ENCODE measurements around the gene LYPD6B.

LYPD6B gene

DNA sequence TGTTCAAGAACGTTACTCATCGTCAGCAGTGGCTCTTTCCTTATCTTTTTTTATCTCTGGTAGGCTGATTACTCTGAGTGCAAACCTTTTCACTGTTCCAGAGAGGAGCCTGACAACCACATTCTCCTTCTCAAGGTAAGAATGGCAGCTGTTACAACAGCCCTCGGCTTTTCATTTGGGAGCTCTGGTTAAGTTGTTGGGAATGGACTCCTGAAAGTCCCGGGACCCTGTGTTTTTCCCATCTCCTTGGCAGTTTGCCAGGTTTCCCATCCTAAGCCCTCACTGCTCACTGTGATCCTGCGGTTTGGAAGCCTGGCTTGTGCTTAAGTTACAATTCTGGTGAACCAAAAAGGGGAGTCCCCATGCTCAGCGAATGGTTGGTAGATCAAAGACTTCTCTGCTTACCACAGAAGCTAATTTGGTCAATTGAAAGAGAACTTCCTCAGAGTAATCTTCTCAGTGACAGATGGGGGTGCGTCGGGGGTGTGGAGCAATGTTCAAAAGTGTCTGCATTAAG lies 122.3 kb downstream of the LYPD6B start:
- Mint-ChIP-seq H3K27ac (no peak overlapping the region), H3K4me1 (ENCODE audit: low read depth in 2 of 2) (peaks cover 0 to 6% of the 10 kb centered on the region in 2 donors), H3K4me3 (no peak overlapping the region), H3K9me3 (no peaks in the 10 kb centered on the region), H3K27me3 (peaks cover 0 to 22% of the 10 kb centered on the region in 2 donors), H3K36me3 (ENCODE audit: insufficient read depth) (no peaks in the 10 kb centered on the region)
- DNase-seq (no peak), ATAC-seq (replicated peaks) (peak; percentile 72)

DNA sequence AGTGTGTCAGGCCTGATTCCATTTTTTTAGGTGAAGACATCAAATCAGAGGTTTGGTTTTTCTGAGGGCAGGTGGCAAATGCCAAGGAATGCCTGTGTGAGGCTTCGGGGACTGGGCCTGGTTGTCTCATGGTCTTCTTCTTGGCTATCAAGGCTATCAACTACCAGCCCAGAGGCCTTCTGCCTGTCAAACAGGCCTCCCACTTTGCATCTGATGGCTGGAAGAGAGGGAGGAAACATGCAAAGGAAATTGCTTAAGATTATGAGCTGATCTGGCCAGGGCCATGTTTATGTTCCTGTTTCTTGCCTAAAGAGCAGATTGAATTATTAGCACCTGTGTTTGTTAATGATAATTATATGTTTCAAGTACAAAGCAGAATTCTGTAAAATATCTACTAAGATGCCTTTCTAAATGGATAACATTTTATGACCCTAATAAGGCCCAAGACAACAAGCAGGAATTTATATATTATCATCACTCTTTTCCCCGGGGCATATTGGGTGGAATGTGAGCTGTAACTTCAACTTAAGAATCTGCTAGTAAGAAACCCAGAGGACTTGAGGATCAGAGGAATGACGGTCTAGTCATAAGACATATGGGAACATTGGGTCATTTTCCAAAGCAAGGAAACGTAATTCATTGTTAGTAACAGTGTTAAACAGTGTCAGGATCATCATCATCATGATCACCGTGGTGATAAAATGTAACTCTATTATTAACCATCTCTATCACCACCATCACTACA lies 123.2 kb downstream of the LYPD6B start:
- Mint-ChIP-seq H3K4me3 (no peak overlapping the region), H3K36me3 (ENCODE audit: insufficient read depth) (no peaks in the 10 kb centered on the region), H3K4me1 (ENCODE audit: low read depth in 2 of 2) (peaks cover 0 to 6% of the 10 kb centered on the region in 2 donors), H3K9me3 (no peaks in the 10 kb centered on the region), H3K27ac (no peak overlapping the region), H3K27me3 (peaks cover 0 to 17% of the 10 kb centered on the region in 2 donors)
- ATAC-seq (replicated peaks) (no peak), DNase-seq (no peak)

DNA sequence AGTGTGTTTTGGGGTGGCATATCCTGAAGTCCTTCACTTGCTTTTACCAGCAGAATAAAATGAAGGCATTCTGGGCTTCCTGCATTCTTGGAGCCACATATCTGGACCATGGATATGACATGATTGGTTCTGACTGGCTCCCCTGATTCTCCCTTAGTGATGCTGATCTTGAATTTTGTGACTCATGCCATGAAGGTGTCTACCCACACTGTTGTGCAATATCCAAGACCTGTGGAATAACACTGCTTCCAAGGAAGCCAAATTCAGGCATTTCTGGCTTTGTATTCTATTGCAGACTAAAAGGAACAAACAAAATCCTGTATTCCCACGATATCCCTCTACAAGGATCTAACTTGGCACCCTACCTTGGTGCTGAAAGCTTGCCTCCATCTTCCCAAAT lies 125.8 kb downstream of the LYPD6B start:
- peaks cover 0 to 7% of the 10 kb centered on the region in 2 donors for H3K4me1 Mint-ChIP-seq (ENCODE audit: low read depth in 2 of 2)
- no peaks in the 10 kb centered on the region for H3K9me3 Mint-ChIP-seq
- H3K27me3 Mint-ChIP-seq = peaks cover 0 to 13% of the 10 kb centered on the region in 2 donors
- no peak overlapping the region for H3K4me3 Mint-ChIP-seq
- H3K36me3 Mint-ChIP-seq (ENCODE audit: insufficient read depth) = no peaks in the 10 kb centered on the region
- ATAC-seq (replicated peaks) (no peak), DNase-seq (no peak)
- no peak overlapping the region for H3K27ac Mint-ChIP-seq

DNA sequence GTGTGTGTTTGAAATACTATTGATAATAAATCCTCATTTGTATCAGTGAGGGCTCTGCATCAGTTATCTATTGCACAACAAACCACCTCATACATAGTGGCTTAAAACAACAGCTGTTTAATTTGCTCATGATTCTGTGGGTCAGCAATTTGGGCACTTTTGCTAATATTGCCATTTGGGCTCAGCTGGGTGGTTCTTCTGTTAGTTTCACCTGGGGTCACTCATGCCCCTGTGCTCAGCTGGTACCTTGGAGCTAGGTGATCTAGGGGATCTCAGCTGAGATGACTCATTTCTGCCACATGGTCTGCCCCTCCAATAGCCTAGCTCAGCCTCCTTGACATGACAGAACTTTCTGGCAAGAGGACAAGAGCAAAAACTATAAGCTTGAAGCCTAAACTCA lies 126.3 kb downstream of the LYPD6B start:
- H3K4me1 Mint-ChIP-seq (ENCODE audit: low read depth in 2 of 2) = peaks cover 0 to 7% of the 10 kb centered on the region in 2 donors
- H3K36me3 Mint-ChIP-seq (ENCODE audit: insufficient read depth) = no peaks in the 10 kb centered on the region
- DNase-seq (no peak), ATAC-seq (replicated peaks) (no peak)
- no peak overlapping the region for H3K4me3 Mint-ChIP-seq
- no peak overlapping the region for H3K27ac Mint-ChIP-seq
- H3K9me3 Mint-ChIP-seq = no peaks in the 10 kb centered on the region
- peaks cover 0 to 13% of the 10 kb centered on the region in 2 donors for H3K27me3 Mint-ChIP-seq

DNA sequence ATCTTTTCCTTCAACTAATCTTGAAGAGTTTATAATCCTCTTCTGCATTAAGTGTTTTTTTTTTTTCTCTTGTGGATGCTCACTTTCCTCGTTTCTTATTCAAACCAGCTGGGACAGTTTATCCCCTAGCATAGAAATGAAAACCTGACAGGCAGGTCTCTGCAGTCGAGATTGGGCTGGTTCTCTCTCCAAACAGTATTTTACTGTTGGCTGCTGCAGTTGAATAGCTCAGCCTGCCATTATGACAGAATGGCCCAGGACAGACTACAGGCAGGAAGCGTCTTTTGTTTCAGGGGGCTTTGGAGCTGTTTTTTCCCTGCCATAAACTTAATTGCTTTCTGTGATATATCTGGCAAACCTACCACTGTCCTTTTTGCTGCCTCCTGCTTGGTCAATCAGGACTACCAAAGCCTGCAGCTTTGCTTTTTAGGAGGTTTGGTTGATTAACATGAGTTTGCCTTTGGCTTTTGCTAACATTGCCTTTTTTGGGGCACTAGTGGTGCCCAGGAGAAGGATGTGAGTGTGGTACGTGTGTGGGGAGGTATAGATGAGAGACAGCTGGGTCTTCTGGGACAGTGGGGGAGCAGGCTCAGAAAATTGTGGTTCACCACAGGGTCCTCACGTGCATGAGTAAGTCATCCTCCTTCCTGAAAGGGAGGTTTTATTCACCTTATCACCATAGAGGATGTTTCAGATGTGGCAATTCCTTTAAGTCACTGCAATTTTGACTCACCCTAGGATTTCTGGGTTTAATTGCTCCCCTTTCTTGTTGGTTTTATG lies 128.7 kb downstream of the LYPD6B start:
- ATAC-seq (replicated peaks) = peak; percentile 70
- H3K4me3 Mint-ChIP-seq = no peak overlapping the region
- H3K27me3 Mint-ChIP-seq = peaks cover 0 to 7% of the 10 kb centered on the region in 2 donors

DNA sequence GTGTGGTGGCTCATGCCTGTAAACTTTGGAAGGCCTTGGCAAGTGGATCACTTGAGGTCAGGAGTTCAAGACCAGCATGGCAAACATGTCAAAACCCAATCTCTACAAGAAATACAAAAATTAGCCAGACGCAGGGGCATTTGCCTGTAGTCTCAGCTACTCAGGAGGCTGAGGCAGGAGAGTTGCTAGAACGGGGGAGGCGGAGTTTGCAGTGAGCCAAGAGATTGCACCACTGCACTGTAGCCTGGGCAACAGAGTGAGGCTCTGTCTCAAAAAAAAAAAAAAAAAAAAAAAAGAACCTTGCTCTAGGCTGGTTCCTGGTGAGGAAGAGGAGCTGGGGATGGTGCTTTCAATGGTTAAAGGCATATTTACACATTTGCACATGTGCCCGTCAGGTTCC lies 129.4 kb downstream of the LYPD6B start:
- Mint-ChIP-seq H3K36me3 (ENCODE audit: insufficient read depth) (no peaks in the 10 kb centered on the region), H3K27me3 (peaks cover 0 to 7% of the 10 kb centered on the region in 2 donors), H3K4me3 (no peak overlapping the region), H3K4me1 (ENCODE audit: low read depth in 2 of 2) (peaks cover 0 to 1% of the 10 kb centered on the region in 2 donors), H3K9me3 (peaks cover 0 to 3% of the 10 kb centered on the region in 2 donors), H3K27ac (no peak overlapping the region)
- no peak for DNase-seq
- no peak for ATAC-seq (replicated peaks)

More for the DNA sequence above, 128.7 kb downstream of the LYPD6B start:
- Mint-ChIP-seq H3K36me3 (ENCODE audit: insufficient read depth) (no peaks in the 10 kb centered on the region), H3K9me3 (peaks cover 0 to 3% of the 10 kb centered on the region in 2 donors), H3K27ac (no peak overlapping the region), H3K4me1 (ENCODE audit: low read depth in 2 of 2) (peaks cover 0 to 1% of the 10 kb centered on the region in 2 donors)
- no peak for DNase-seq

DNA sequence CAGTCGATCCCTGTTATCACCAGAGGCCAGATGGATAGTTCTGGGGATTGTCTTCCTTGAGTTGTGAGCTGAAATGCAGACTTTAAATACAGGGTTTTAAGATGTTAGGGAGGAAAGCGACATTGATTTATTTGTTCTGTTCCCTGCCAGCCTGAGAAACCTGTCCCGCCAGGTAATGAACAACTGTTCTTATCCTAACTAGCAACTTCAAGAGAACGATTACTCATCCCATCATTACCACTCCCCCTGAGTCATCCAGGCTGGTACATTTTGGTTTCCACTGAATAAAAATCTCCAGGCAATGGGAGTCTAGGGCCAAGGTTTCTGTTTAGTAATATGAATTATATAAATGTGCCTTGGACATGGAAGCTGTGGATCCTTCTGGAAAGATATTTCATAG lies 131.2 kb downstream of the LYPD6B start:
- H3K9me3 Mint-ChIP-seq = peaks cover 0 to 3% of the 10 kb centered on the region in 2 donors
- ATAC-seq (replicated peaks) (no peak), DNase-seq (no peak)
- peaks cover 0 to 3% of the 10 kb centered on the region in 2 donors for H3K27me3 Mint-ChIP-seq
- no peak overlapping the region for H3K4me3 Mint-ChIP-seq
- H3K27ac Mint-ChIP-seq = no peak overlapping the region
- H3K36me3 Mint-ChIP-seq (ENCODE audit: insufficient read depth) = no peaks in the 10 kb centered on the region
- H3K4me1 Mint-ChIP-seq (ENCODE audit: low read depth in 2 of 2) = peaks cover 0 to 1% of the 10 kb centered on the region in 2 donors

DNA sequence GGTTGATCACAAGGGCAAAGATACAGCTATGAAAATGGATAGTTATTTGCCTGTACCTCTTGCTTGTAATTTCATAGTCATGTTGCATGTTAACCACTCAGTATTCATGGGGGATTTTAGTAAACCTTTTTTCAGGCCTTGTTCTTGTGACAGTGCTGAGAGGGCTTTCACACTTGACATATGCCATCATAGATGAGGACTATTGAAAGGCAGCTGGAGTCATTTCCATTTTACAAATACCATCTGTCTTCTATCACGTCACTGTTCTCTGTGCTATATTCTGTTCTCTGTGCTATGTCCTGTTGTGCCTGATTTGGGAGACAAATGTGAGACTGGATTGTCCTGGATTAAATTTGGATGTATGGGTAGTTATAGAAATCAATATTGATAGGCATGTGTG lies 131.7 kb downstream of the LYPD6B start:
- Mint-ChIP-seq H3K9me3 (peaks cover 0 to 3% of the 10 kb centered on the region in 2 donors), H3K27ac (no peak overlapping the region), H3K4me3 (no peak overlapping the region), H3K36me3 (ENCODE audit: insufficient read depth) (no peaks in the 10 kb centered on the region), H3K4me1 (ENCODE audit: low read depth in 2 of 2) (peaks cover 0 to 1% of the 10 kb centered on the region in 2 donors), H3K27me3 (no peaks in the 10 kb centered on the region)
- ATAC-seq (replicated peaks) (no peak), DNase-seq (no peak)

DNA sequence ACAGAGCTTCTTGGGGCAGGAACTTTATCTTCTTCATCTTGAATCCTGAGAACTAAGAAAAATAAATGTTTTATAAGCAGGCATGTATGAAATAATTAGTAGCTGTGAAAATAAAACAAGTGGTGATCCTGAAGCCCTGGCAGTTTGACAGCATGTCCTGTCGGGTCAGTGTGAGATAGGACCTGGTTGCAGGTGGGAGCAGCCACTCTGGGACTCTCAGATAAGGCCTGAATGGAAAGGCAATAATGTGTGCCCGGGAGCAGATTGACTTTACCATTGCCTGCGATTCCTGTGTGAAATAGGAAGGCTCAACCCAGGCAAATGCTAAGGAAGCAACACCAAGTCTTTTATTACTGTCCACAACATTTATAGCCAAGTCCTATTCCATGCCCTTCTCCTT lies 132.4 kb downstream of the LYPD6B start:
- H3K36me3 Mint-ChIP-seq (ENCODE audit: insufficient read depth) = no peaks in the 10 kb centered on the region
- H3K27ac Mint-ChIP-seq = no peak overlapping the region
- no peak overlapping the region for H3K4me3 Mint-ChIP-seq
- H3K27me3 Mint-ChIP-seq = no peaks in the 10 kb centered on the region
- DNase-seq (no peak), ATAC-seq (replicated peaks) (no peak)
- peaks cover 0 to 3% of the 10 kb centered on the region in 2 donors for H3K9me3 Mint-ChIP-seq
- H3K4me1 Mint-ChIP-seq (ENCODE audit: low read depth in 2 of 2) = peaks cover 0 to 1% of the 10 kb centered on the region in 2 donors

DNA sequence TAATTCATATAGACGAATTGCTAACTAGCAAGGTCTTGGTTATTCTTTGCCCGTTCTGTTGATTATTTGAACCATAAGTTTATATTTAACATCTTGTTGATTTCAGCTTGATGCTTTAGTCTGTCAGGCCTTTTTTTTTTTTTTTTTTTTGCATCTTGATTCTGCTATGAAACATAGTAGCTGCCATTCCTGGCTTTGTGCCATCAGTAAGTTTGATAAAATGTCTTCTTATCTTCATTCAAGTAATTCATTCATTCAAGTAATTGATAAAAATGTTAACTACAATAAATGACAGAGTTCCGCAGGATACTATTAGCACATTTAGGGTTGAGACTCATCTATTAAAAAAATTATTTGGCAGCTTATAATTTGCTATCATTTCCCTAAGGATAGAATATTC lies 134.7 kb downstream of the LYPD6B start:
- Mint-ChIP-seq H3K36me3 (ENCODE audit: insufficient read depth) (no peaks in the 10 kb centered on the region), H3K4me3 (no peak overlapping the region), H3K9me3 (peaks cover 0 to 3% of the 10 kb centered on the region in 2 donors), H3K27me3 (peaks cover 1 to 13% of the 10 kb centered on the region in 2 donors), H3K4me1 (ENCODE audit: low read depth in 2 of 2) (no peaks in the 10 kb centered on the region), H3K27ac (no peak overlapping the region)
- ATAC-seq (replicated peaks) = no peak
- DNase-seq = no peak

DNA sequence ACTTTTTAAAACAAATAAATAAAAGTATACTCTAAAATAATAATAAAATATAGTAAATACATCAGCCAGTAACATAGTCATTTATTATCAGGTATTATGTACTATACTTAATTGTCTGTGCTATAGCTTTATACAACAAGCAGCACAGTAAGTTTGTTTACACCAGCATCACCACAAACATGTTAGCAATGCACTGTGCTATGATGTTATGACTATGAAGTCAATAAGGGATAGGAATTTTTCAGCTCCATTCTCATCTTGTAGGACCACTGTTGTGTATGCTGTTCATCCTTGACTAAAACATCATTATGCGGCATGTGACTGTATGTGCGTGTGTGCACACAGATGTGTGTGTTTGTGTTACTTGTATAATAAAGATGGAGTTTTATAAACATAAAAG lies 137.5 kb downstream of the LYPD6B start:
- Mint-ChIP-seq H3K4me3 (no peak overlapping the region), H3K27me3 (peaks cover 6 to 18% of the 10 kb centered on the region in 2 donors), H3K36me3 (ENCODE audit: insufficient read depth) (peaks cover 3% of the 10 kb centered on the region), H3K27ac (no peak overlapping the region), H3K4me1 (ENCODE audit: low read depth in 2 of 2) (no peaks in the 10 kb centered on the region), H3K9me3 (peaks cover 0 to 3% of the 10 kb centered on the region in 2 donors)
- ATAC-seq (replicated peaks) = no peak
- no peak for DNase-seq

DNA sequence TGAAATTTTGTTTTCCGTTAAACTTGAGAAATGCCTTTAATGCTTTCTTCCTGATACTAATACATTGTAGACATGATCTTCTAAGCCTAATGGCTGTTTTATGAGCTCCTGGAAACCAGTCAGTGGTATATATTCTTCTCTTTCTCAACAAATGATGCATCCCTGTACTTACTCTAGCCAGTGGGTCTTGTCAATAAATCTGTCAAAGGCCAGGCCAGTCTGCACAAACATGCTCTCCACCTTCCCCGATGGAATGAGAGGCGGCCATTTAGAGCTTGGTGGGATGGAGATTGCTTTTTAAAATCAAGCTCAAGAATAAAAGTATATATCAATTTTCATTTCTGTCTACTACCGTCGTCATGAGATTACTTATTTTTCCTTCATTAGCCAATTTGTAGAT lies 140.1 kb downstream of the LYPD6B start:
- Mint-ChIP-seq H3K4me1 (ENCODE audit: low read depth in 2 of 2) (no peaks in the 10 kb centered on the region), H3K27me3 (peaks cover 6 to 18% of the 10 kb centered on the region in 2 donors), H3K9me3 (no peaks in the 10 kb centered on the region), H3K27ac (no peak overlapping the region), H3K4me3 (no peak overlapping the region), H3K36me3 (ENCODE audit: insufficient read depth) (peaks cover 3% of the 10 kb centered on the region)
- ATAC-seq (replicated peaks) = no peak
- no peak for DNase-seq

DNA sequence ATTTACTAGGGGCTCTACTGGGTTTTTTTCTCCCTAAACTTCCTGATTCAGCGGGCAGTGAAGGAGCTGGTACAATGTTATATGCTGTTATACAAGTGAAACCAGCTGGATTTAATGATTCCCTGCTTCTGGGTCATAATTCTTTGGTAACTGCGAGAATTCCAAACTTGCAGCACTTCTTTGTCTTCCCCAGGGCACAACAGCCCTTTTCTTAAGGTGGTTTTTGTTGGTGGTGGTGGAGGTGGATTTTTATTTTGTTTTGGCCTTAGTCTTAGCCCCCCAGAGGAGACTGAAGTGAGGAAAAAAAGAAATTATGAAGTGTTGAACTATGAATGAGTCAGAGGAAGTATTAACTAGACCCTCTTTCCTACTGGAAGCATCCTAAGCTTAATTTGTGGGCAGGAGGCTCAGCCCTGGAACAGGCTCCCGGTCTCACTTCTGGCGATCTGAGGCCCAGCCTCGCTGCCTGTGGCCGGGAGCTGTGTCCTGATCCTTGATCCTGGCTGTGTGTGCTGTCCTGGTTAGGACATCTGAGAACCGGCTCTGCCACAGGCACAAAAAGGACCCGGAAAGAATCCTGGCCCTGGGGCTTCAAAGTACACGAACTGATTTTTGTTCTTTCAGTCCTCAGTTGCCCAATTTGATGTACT lies 141.9 kb downstream of the LYPD6B start:
- Mint-ChIP-seq H3K9me3 (no peaks in the 10 kb centered on the region), H3K36me3 (ENCODE audit: insufficient read depth) (peaks cover 3% of the 10 kb centered on the region), H3K27ac (no peak overlapping the region), H3K27me3 (peaks cover 6 to 18% of the 10 kb centered on the region in 2 donors), H3K4me3 (no peak overlapping the region), H3K4me1 (ENCODE audit: low read depth in 2 of 2) (no peaks in the 10 kb centered on the region)
- DNase-seq = no peak
- no peak for ATAC-seq (replicated peaks)
